ENCODE measurements around the gene SYVN1.
A peak's percentile ranks its signal among the peaks of the same experiment; 100 is the strongest.

Gene SYVN1

GRCh38 chr11:65112546-65113360 lies 21.6 kb downstream of the SYVN1 start (continued):
- TF ChIP-seq ZNF510 (tag by site-specific recombination; IDR thresholded peaks at IDR 0.05; ENCODE audit: insufficient replicate concordance) (no peak), CTCF (tag by site-specific recombination; IDR thresholded peaks at IDR 0.05) (peak; percentile 59), SP2 (tag by site-specific recombination; IDR thresholded peaks at IDR 0.05) (0 out of 2 replicates have a peak, but pooled peaks have one; percentile 5), KLF9 (tag by site-specific recombination; IDR thresholded peaks at IDR 0.05; ENCODE audit: low read depth) (0 out of 2 replicates have a peak, but pooled peaks have one; percentile 1), ZBTB10 (tag by site-specific recombination; IDR thresholded peaks at IDR 0.05) (0 out of 2 replicates have a peak, but pooled peaks have one; percentile 28), ZBTB26 (tag by site-specific recombination; optimal IDR thresholded peaks at IDR 0.05) (peak; percentile 61), ZNF692 (tag by site-specific recombination; IDR thresholded peaks at IDR 0.05) (peak; percentile 95), ZNF701 (tag by site-specific recombination; IDR thresholded peaks at IDR 0.05) (no peak), ZNF768 (tag by site-specific recombination; IDR thresholded peaks at IDR 0.05) (no peak), ZNF280C (tag by site-specific recombination; IDR thresholded peaks at IDR 0.05) (no peak), PRDM10 (tag by site-specific recombination; IDR thresholded peaks at IDR 0.05) (peak; percentile 48; the same call in 1 of the 2 replicates), FEZF1 (tag by site-specific recombination; IDR thresholded peaks at IDR 0.05) (no peak), ZBTB8A (tag by site-specific recombination; IDR thresholded peaks at IDR 0.05) (peak; percentile 18), BCL11B (tag by site-specific recombination; IDR thresholded peaks at IDR 0.05; ENCODE audit: low read depth) (no peak), KLF17 (tag by site-specific recombination; IDR thresholded peaks at IDR 0.05) (0 out of 2 replicates have a peak, but pooled peaks have one; percentile 43), ZSCAN30 (tag by site-specific recombination; IDR thresholded peaks at IDR 0.05) (peak; percentile 51; the same call in 1 of the 2 replicates), SP7 (tag by site-specific recombination; IDR thresholded peaks at IDR 0.05) (no peak), OSR2 (tag by site-specific recombination; IDR thresholded peaks at IDR 0.05) (no peak), PBX3 (CRISPR knock-in tag; IDR thresholded peaks at IDR 0.05) (peak; percentile 72)

Measured in HEK293 (cell line).